ENCODE data around the gene TMOD4. TPM values are rescaled to one million over a fixed set of nuclear protein-coding genes. Genes with fewer than 3 reads are reported as not detected.
"Not testable (repeated sequence)": the region's sequence is repeated elsewhere in the genome, so short reads cannot be mapped to it uniquely, and the experiment has no call there.

The TMOD4 gene
- 1 to 10 TPM; 2.4 to 3.7 TPM for total RNA-seq
- 1.0 TPM for polyA plus RNA-seq

GRCh38 chr1:151175863-151176262 lies at the start of gene TMOD4:
Gene TMOD4, minus strand, starts transcription at chr1:151175981. Its CDS starts 1,106 bp downstream, at chr1:151174875.
- peaks cover 13 to 84% (median 29%) of the 10 kb centered on the region in 3 donors for H3K36me3 Mint-ChIP-seq
- POLR2A ChIA-PET = interaction anchor here (0.6 kb wide), 1 partner anchor 584 kb away, joined by 3 read pairs; no protein-coding TSS in a partner anchor

GRCh38 chr1:151222130-151222529 lies 46.3 kb upstream of the TMOD4 start:
- DNase-seq = no peak
- H3K4me3 ChIP-seq (ENCODE audit: low read length) = no peak overlapping the region
- ChIA-PET CTCF (interaction anchor here (0.8 kb wide), 1 partner anchor 10 kb away, joined by 3 read pairs; no protein-coding TSS in a partner anchor), POLR2A (no interaction called here)
- peak overlapping the region in 4 of 8 donors; percentile 17 to 83 (median 76) for H3K27ac Mint-ChIP-seq
- H3K36me3 Mint-ChIP-seq = peaks cover 0 to 43% (median 5%) of the 10 kb centered on the region in 3 donors
- no peaks in the 10 kb centered on the region for H3K4me1 ChIP-seq (ENCODE audit: insufficient read depth, low read length)
- H3K9me3 Mint-ChIP-seq = no peaks in the 10 kb centered on the region
- H3K4me3 Mint-ChIP-seq = no peak overlapping the region
- peaks cover 2 to 17% (median 10%) of the 10 kb centered on the region in 3 donors for H3K4me1 Mint-ChIP-seq
- H3K27me3 Mint-ChIP-seq = no peaks in the 10 kb centered on the region
- no peaks in the 10 kb centered on the region for H3K9me3 ChIP-seq (ENCODE audit: low read length)
- no peaks in the 10 kb centered on the region for H3K27me3 ChIP-seq (ENCODE audit: insufficient read depth, low read length, poor library complexity, severe bottlenecking)
- no peaks in the 10 kb centered on the region for H3K36me3 ChIP-seq (ENCODE audit: insufficient read depth, low read length)
- no peak overlapping the region for H3K27ac ChIP-seq (ENCODE audit: low read depth, low read length)

More at GRCh38 chr1:151175863-151176262, at the start of gene TMOD4:
- H3K9me3 ChIP-seq (ENCODE audit: low read length) = no peaks in the 10 kb centered on the region
- Mint-ChIP-seq H3K27ac (peak within 1 kb of the TSS in 4 of 8 donors; percentile 48 to 95 (median 76)), H3K9me3 (no peaks in the 10 kb centered on the region), H3K4me3 (no peak within 1 kb of the TSS), H3K4me1 (peaks cover 0 to 4% (median 0%) of the 10 kb centered on the region in 3 donors), H3K27me3 (peaks cover 0 to 1% of the 10 kb centered on the region in 2 donors)
- CTCF ChIA-PET = interaction anchor here (0.5 to 1.2 kb wide), 2 partner anchors 13 to 74 kb away, joined by 3 read pairs; no protein-coding TSS in a partner anchor
- no peak within 1 kb of the TSS for H3K27ac ChIP-seq (ENCODE audit: low read depth, low read length)
- no peak within 1 kb of the TSS for H3K4me3 ChIP-seq (ENCODE audit: low read length)
- no peak for DNase-seq
- H3K4me1 ChIP-seq (ENCODE audit: insufficient read depth, low read length) = no peaks in the 10 kb centered on the region
- peaks cover 20% of the 10 kb centered on the region for H3K36me3 ChIP-seq (ENCODE audit: insufficient read depth, low read length)
- no peaks in the 10 kb centered on the region for H3K27me3 ChIP-seq (ENCODE audit: insufficient read depth, low read length, poor library complexity, severe bottlenecking)

GRCh38 chr1:151221616-151222015 lies 45.8 kb upstream of the TMOD4 start:
- no peaks in the 10 kb centered on the region for H3K9me3 Mint-ChIP-seq

GRCh38 chr1:151213560-151213959 lies 37.8 kb upstream of the TMOD4 start:
- no peaks in the 10 kb centered on the region for H3K9me3 Mint-ChIP-seq
- CTCF ChIA-PET = no interaction called here
- Histone ChIP-seq H3K4me3 (ENCODE audit: low read length) (no peak overlapping the region), H3K27ac (ENCODE audit: low read depth, low read length) (no peak overlapping the region), H3K4me1 (ENCODE audit: insufficient read depth, low read length) (no peaks in the 10 kb centered on the region), H3K27me3 (ENCODE audit: insufficient read depth, low read length, poor library complexity, severe bottlenecking) (no peaks in the 10 kb centered on the region), H3K9me3 (ENCODE audit: low read length) (no peaks in the 10 kb centered on the region), H3K36me3 (ENCODE audit: insufficient read depth, low read length) (no peaks in the 10 kb centered on the region)
- peaks cover 0 to 50% (median 5%) of the 10 kb centered on the region in 3 donors for H3K36me3 Mint-ChIP-seq
- POLR2A ChIA-PET = no interaction called here
- peaks cover 27 to 41% (median 29%) of the 10 kb centered on the region in 3 donors for H3K4me1 Mint-ChIP-seq
- H3K4me3 Mint-ChIP-seq = no peak overlapping the region
- H3K27me3 Mint-ChIP-seq = no peaks in the 10 kb centered on the region
- no peak for DNase-seq
- peak overlapping the region in 4 of 8 donors; percentile 1 to 76 (median 37) for H3K27ac Mint-ChIP-seq

More at GRCh38 chr1:151221616-151222015, 45.8 kb upstream of the TMOD4 start:
- no peaks in the 10 kb centered on the region for H3K27me3 Mint-ChIP-seq
- peaks cover 0 to 41% (median 2%) of the 10 kb centered on the region in 3 donors for H3K36me3 Mint-ChIP-seq
- Histone ChIP-seq H3K36me3 (ENCODE audit: insufficient read depth, low read length) (no peaks in the 10 kb centered on the region), H3K4me3 (ENCODE audit: low read length) (no peak overlapping the region), H3K27ac (ENCODE audit: low read depth, low read length) (no peak overlapping the region), H3K9me3 (ENCODE audit: low read length) (no peaks in the 10 kb centered on the region), H3K4me1 (ENCODE audit: insufficient read depth, low read length) (no peaks in the 10 kb centered on the region), H3K27me3 (ENCODE audit: insufficient read depth, low read length, poor library complexity, severe bottlenecking) (no peaks in the 10 kb centered on the region)
- peaks cover 2 to 20% (median 12%) of the 10 kb centered on the region in 3 donors for H3K4me1 Mint-ChIP-seq
- CTCF ChIA-PET = interaction anchor here (0.8 kb wide), 1 partner anchor 10 kb away, joined by 3 read pairs; no protein-coding TSS in a partner anchor
- no peak overlapping the region for H3K4me3 Mint-ChIP-seq
- POLR2A ChIA-PET = no interaction called here
- peak overlapping the region in 2 of 8 donors; percentile 75 to 83 for H3K27ac Mint-ChIP-seq
- no peak for DNase-seq

GRCh38 chr1:151211972-151212705 lies 36.4 kb upstream of the TMOD4 start:
- Mint-ChIP-seq H3K9me3 (no peaks in the 10 kb centered on the region), H3K4me3 (peak overlapping the region in 4 of 7 donors; percentile 1 to 55 (median 26)), H3K27me3 (no peaks in the 10 kb centered on the region), H3K36me3 (peaks cover 0 to 52% (median 5%) of the 10 kb centered on the region in 3 donors), H3K27ac (peak overlapping the region in 5 of 8 donors; percentile 43 to 83 (median 65)), H3K4me1 (peaks cover 26 to 34% (median 27%) of the 10 kb centered on the region in 3 donors)
- Histone ChIP-seq H3K9me3 (ENCODE audit: low read length) (no peaks in the 10 kb centered on the region), H3K36me3 (ENCODE audit: insufficient read depth, low read length) (peaks cover 2% of the 10 kb centered on the region), H3K27me3 (ENCODE audit: insufficient read depth, low read length, poor library complexity, severe bottlenecking) (no peaks in the 10 kb centered on the region), H3K27ac (ENCODE audit: low read depth, low read length) (no peak overlapping the region), H3K4me1 (ENCODE audit: insufficient read depth, low read length) (no peaks in the 10 kb centered on the region), H3K4me3 (ENCODE audit: low read length) (no peak overlapping the region)
- DNase-seq = no peak
- ChIA-PET POLR2A (no interaction called here), CTCF (interaction anchor here (0.8 kb wide), 1 partner anchor 10 kb away, joined by 3 read pairs; no protein-coding TSS in a partner anchor)

- no peaks in the 10 kb centered on the region for H3K9me3 Mint-ChIP-seq
- peaks cover 0 to 56% (median 4%) of the 10 kb centered on the region in 3 donors for H3K36me3 Mint-ChIP-seq
- H3K4me1 Mint-ChIP-seq = peaks cover 23 to 33% (median 26%) of the 10 kb centered on the region in 3 donors
- H3K4me3 Mint-ChIP-seq = no peak overlapping the region
- H3K36me3 ChIP-seq (ENCODE audit: insufficient read depth, low read length) = peaks cover 3% of the 10 kb centered on the region
- no peak overlapping the region for H3K27ac ChIP-seq (ENCODE audit: low read depth, low read length)
- no peak overlapping the region for H3K4me3 ChIP-seq (ENCODE audit: low read length)
- H3K27me3 Mint-ChIP-seq = no peaks in the 10 kb centered on the region
- ChIA-PET POLR2A (no interaction called here), CTCF (no interaction called here)
- H3K4me1 ChIP-seq (ENCODE audit: insufficient read depth, low read length) = peaks cover 4% of the 10 kb centered on the region
- DNase-seq = no peak
- H3K9me3 ChIP-seq (ENCODE audit: low read length) = no peaks in the 10 kb centered on the region
- H3K27me3 ChIP-seq (ENCODE audit: insufficient read depth, low read length, poor library complexity, severe bottlenecking) = no peaks in the 10 kb centered on the region
- H3K27ac Mint-ChIP-seq = peak overlapping the region in 2 of 8 donors; percentile 29 to 45
Observed at GRCh38 chr1:151210830-151211229, 35.0 kb upstream of the TMOD4 start.

GRCh38 chr1:151205381-151205965 lies 29.7 kb upstream of the TMOD4 start:
- DNase-seq; H3K27me3 Mint-ChIP-seq; POLR2A ChIA-PET; H3K27ac ChIP-seq (ENCODE audit: low read depth, low read length); H3K27me3 ChIP-seq (ENCODE audit: insufficient read depth, low read length, poor library complexity, severe bottlenecking); H3K9me3 ChIP-seq (ENCODE audit: low read length); H3K9me3 Mint-ChIP-seq; H3K4me3 ChIP-seq (ENCODE audit: low read length); H3K36me3 ChIP-seq (ENCODE audit: insufficient read depth, low read length): not testable (repeated sequence)
- Mint-ChIP-seq H3K36me3 (peaks cover 0 to 57% (median 5%) of the 10 kb centered on the region in 3 donors), H3K4me1 (peaks cover 14 to 40% (median 27%) of the 10 kb centered on the region in 3 donors), H3K27ac (peak overlapping the region in 2 of 8 donors; percentile 75 to 80), H3K4me3 (peak overlapping the region in 1 of 7 donors; percentile 56)
- CTCF ChIA-PET = interaction anchor here (1.2 to 1.7 kb wide), 2 partner anchors 12 to 26 kb away, joined by 3 to 5 read pairs; no protein-coding TSS in a partner anchor
- peaks cover 12% of the 10 kb centered on the region for H3K4me1 ChIP-seq (ENCODE audit: insufficient read depth, low read length)
